Left lung (tissue), 10 donors: ENCODE results near the gene SYNC. TPM values are rescaled to one million over a fixed set of nuclear protein-coding genes. Genes with fewer than 3 reads are reported as not detected.

Experiments
- ATAC-seq: fragments of 200-7000 bp; cut with Tn5 transposase; one replicate; pipeline ENCODE4 v1.9.1; 2020; ENCODE audit warnings: moderate library complexity
- DNase-seq, 4 donors: peaks; one replicate each; pipeline ENCODE4 v3.0.0-alpha.2; 2013 to 2020
- H3K27ac ChIP-seq, 2 donors: fragments of 200-600 bp; sonication (generic) in 1 of 2; one replicate each; pipeline versions ENCODE4 v1.5.0 to v1.8.0; 2020 to 2021
- H3K27me3 ChIP-seq, 2 donors: fragments of 200-600 bp; sonication (generic) in 1 of 2; one replicate each; pipeline versions ENCODE4 v1.5.0 to v1.8.0; 2020 to 2021
- H3K36me3 ChIP-seq, 2 donors: fragments of 200-600 bp; sonication (generic) in 1 of 2; one replicate each; pipeline versions ENCODE4 v1.5.0 to v1.8.0; 2020 to 2021
- H3K4me1 ChIP-seq, 2 donors: fragments of 200-600 bp; one replicate each; pipeline ENCODE4 v1.8.0; 2021
- H3K4me3 ChIP-seq, 2 donors: fragments of 200-600 bp; sonication (generic) in 1 of 2; one replicate each; pipeline versions ENCODE4 v1.5.0 to v1.8.0; 2020 to 2021; ENCODE audit warnings: mild to moderate bottlenecking in 1 of 2
- H3K9me3 ChIP-seq, 2 donors: fragments of 200-600 bp; sonication (generic) in 1 of 2; one replicate each; pipeline versions ENCODE4 v1.5.0 to v1.8.0; 2020 to 2021
- CTCF ChIP-seq, 2 donors: fragments of 200-600 bp; sonication (generic) in 1 of 2; IDR thresholded peaks; one replicate each; pipeline versions ENCODE4 v1.5.0 to v1.8.0; 2021; ENCODE audit warnings: antibody characterized with exemption in 2 of 2
- intact Hi-C, 2 donors: fragments of 100-400 bp; cut with DNase I; formaldehyde crosslinking; loops; one replicate each; pipeline versions ENCODE4 v1.11.2 to v1.14.2; 2022
- polyA plus RNA-seq, 6 donors: library from polyadenylated mRNA; unstranded; fragments of 120-200 nt; gene quantifications; one replicate each; pipeline ENCODE4 v1.2.1, GENCODE V29; 2013; ENCODE audit not compliant: insufficient read length in 6 of 6
- total RNA-seq, 2 donors: library from RNA; stranded (reverse); fragmentation: NEBNext Ultra II Directional; extraction: Animal tissue kit (Norgen Biotek cat#: 25700); gene quantifications; one replicate each; pipeline ENCODE4 v1.2.1, GENCODE V29; 2021
- donor health status: DM: no; HTN: yes; CAD: no.
- donor health status: DM: no; HTN: no; CAD: no.

SYNC gene
- total and polyA plus RNA-seq, 8 donors = 3.1 to 19.9 (median 5.4) TPM

GRCh38 chr1:32748348-32748747 is 45.8 kb upstream of the SYNC start:
- Histone ChIP-seq H3K4me3 (no peak overlapping the region), H3K9me3 (no peaks in the 10 kb centered on the region), H3K27me3 (peaks cover 0 to 4% of the 10 kb centered on the region in 2 donors), H3K27ac (no peak overlapping the region), H3K36me3 (no peaks in the 10 kb centered on the region), H3K4me1 (peaks cover 4 to 7% of the 10 kb centered on the region in 2 donors)
- ATAC-seq (no peak), DNase-seq (no peak)
- intact Hi-C loops = no loop called here
- no peak for TF ChIP-seq CTCF (IDR thresholded peaks at IDR 0.05)

- Histone ChIP-seq H3K27ac (no peak overlapping the region), H3K27me3 (peaks cover 0 to 22% of the 10 kb centered on the region in 2 donors), H3K36me3 (no peaks in the 10 kb centered on the region), H3K4me3 (no peak overlapping the region), H3K9me3 (no peaks in the 10 kb centered on the region), H3K4me1 (peaks cover 5 to 17% of the 10 kb centered on the region in 2 donors)
- intact Hi-C loops = no loop called here
- no peak for TF ChIP-seq CTCF (IDR thresholded peaks at IDR 0.05)
- DNase-seq (peak in 1 of 4 donors; percentile 33), ATAC-seq (no peak)
These were observed 43.6 kb upstream of the SYNC start for GRCh38 chr1:32746130-32746529.

GRCh38 chr1:32744071-32744425 is 41.5 kb upstream of the SYNC start:
- DNase-seq (no peak), ATAC-seq (no peak)
- Histone ChIP-seq H3K27ac (no peak overlapping the region), H3K4me3 (no peak overlapping the region), H3K4me1 (peaks cover 10 to 23% of the 10 kb centered on the region in 2 donors), H3K9me3 (no peaks in the 10 kb centered on the region), H3K36me3 (no peaks in the 10 kb centered on the region), H3K27me3 (peaks cover 0 to 30% of the 10 kb centered on the region in 2 donors)
- intact Hi-C loops = no loop called here
- TF ChIP-seq CTCF (IDR thresholded peaks at IDR 0.05) = no peak

GRCh38 chr1:32743380-32744070 is 41.0 kb upstream of the SYNC start:
- peaks cover 10 to 23% of the 10 kb centered on the region in 2 donors for H3K4me1 ChIP-seq
- H3K9me3 ChIP-seq = no peaks in the 10 kb centered on the region
- H3K4me3 ChIP-seq = peak overlapping the region in 1 of 2 donors; percentile 65
- DNase-seq (no peak), ATAC-seq (peak; percentile 6)
- peaks cover 0 to 30% of the 10 kb centered on the region in 2 donors for H3K27me3 ChIP-seq
- intact Hi-C loops = no loop called here
- H3K27ac ChIP-seq = peak overlapping the region in 1 of 2 donors; percentile 83
- H3K36me3 ChIP-seq = no peaks in the 10 kb centered on the region
- no peak for TF ChIP-seq CTCF (IDR thresholded peaks at IDR 0.05)

- no peak for DNase-seq
- H3K36me3 ChIP-seq = no peaks in the 10 kb centered on the region
- H3K4me3 ChIP-seq = peak overlapping the region; percentile 58 to 65
- TF ChIP-seq CTCF (IDR thresholded peaks at IDR 0.05) = no peak
- peaks cover 0 to 30% of the 10 kb centered on the region in 2 donors for H3K27me3 ChIP-seq
- H3K4me1 ChIP-seq = peaks cover 10 to 23% of the 10 kb centered on the region in 2 donors
- peak overlapping the region; percentile 81 to 83 for H3K27ac ChIP-seq
- intact Hi-C loops = no loop called here
- H3K9me3 ChIP-seq = no peaks in the 10 kb centered on the region
- ATAC-seq = peak; percentile 58
These were observed 40.4 kb upstream of the SYNC start for GRCh38 chr1:32742956-32743355.
